ENCODE data around the gene CD96.

DNA sequence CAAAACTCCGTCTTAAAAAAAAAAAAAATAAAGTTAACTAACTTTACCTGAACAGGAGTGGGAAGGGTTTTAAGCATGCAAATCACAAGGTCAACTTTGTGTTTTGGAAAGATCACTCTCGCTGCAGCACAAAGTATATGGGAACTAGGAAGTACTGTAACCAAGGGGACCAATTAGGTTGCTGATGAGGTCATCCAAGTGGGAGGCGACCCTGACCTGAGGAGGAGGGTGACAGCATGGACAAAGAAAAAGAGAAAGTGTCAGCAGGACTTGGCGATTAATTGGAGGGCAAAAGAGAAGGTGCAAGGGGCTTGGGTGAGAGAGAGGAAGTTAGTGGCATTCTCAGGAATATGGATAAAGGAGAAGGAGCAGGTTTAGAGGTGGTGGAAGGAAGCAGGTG lies 142.6 kb downstream of the CD96 start:
- TF ChIP-seq, protein P1, sequence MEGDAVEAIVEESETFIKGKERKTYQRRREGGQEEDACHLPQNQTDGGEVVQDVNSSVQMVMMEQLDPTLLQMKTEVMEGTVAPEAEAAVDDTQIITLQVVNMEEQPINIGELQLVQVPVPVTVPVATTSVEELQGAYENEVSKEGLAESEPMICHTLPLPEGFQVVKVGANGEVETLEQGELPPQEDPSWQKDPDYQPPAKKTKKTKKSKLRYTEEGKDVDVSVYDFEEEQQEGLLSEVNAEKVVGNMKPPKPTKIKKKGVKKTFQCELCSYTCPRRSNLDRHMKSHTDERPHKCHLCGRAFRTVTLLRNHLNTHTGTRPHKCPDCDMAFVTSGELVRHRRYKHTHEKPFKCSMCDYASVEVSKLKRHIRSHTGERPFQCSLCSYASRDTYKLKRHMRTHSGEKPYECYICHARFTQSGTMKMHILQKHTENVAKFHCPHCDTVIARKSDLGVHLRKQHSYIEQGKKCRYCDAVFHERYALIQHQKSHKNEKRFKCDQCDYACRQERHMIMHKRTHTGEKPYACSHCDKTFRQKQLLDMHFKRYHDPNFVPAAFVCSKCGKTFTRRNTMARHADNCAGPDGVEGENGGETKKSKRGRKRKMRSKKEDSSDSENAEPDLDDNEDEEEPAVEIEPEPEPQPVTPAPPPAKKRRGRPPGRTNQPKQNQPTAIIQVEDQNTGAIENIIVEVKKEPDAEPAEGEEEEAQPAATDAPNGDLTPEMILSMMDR (IDR thresholded peaks at IDR 0.05), result no peak
- TF ChIP-seq POLR2A (IDR thresholded peaks at IDR 0.05), result no peak

Measured in adrenal gland (tissue), 5 donors.